HCT116 (cell line): ENCODE results near the gene SYT7. TPM values are rescaled to one million over a fixed set of nuclear protein-coding genes. Genes with fewer than 3 reads are reported as not detected.

Source experiments
- ATAC-seq: fragments of 200-7000 bp; cut with Tn5 transposase; 2 replicates; pipeline ENCODE4 v1.9.1; 2020; ENCODE audit warnings: mild to moderate bottlenecking, moderate library complexity
- BruUV-seq: library from RNA; stranded (reverse); fragments of 400-500 nt; replicated peaks from 2 replicates; lab custom pipeline; 2021; lab: Mats Ljungman, UMichigan
- CTCF ChIA-PET: fragments of 300-600 bp; sonication (Branson Sonifier 250); formaldehyde crosslinking; loops from one replicate; lab custom pipeline; 2021; ENCODE audit warnings: antibody characterized with exemption; lab: Charles Lee
- POLR2A ChIA-PET: fragments of 300-600, 350-600 bp; sonication (Branson Sonifier 250); formaldehyde crosslinking; loops from one replicate; lab custom pipeline; 2021; ENCODE audit warnings: antibody characterized with exemption; lab: Charles Lee
- RAD21 ChIA-PET, 2 experiments: fragments of 300-600 bp; sonication (Branson Sonifier 250); formaldehyde crosslinking; loops; one replicate each; lab custom pipeline; 2023; ENCODE audit warnings: low total read pairs in 2 of 2; ENCODE audit not compliant: uncharacterized antibody in 2 of 2, unreplicated experiment in 2 of 2, low non-redundant PET in 1 of 2; lab: Charles Lee
- DNase-seq: peaks from one replicate; pipeline ENCODE4 v3.0.0-alpha.2; 2010; ENCODE audit warnings: low read depth, low spot score
- H2AFZ ChIP-seq: fragments of 200-600 bp; shearing (Covaris generic), sonication (generic); 2 replicates; pipeline ENCODE4 v1.6.1; 2017; ENCODE audit warnings: low read depth, mixed run types, mixed read lengths, antibody characterized with exemption, low read length; ENCODE audit not compliant: poor library complexity, severe bottlenecking
- H3K27ac ChIP-seq: 2 replicates; pipeline ENCODE4 v1.5.1; 2012; ENCODE audit warnings: low read depth, low read length
- H3K27me3 ChIP-seq: fragments of 200-600 bp; sonication (generic); 2 replicates; pipeline ENCODE4 v1.6.1; 2016; ENCODE audit warnings: mixed run types, low read length, mixed read lengths; ENCODE audit not compliant: insufficient read depth
- H3K36me3 ChIP-seq, 2 experiments: fragments of 200-500 bp in 1 of 2; fragments of 200-600 bp in 1 of 2; sonication (Bioruptor generic) in 1 of 2; sonication (generic) in 1 of 2; 2 replicates each; pipeline versions ENCODE4 v1.5.1 to v1.6.1; 2014 to 2016; ENCODE audit warnings: low read length in 2 of 2, inconsistent platforms in 1 of 2, mixed read lengths in 1 of 2, mixed run types in 1 of 2; ENCODE audit not compliant: insufficient read depth in 2 of 2, control insufficient read depth in 1 of 2
- H3K4me1 ChIP-seq, 2 experiments: fragments of 200-600 bp in 1 of 2; sonication (generic) in 1 of 2; 2 replicates each; pipeline versions ENCODE4 v1.5.1 to v1.6.1; 2012 to 2017; ENCODE audit warnings: low read length in 2 of 2, inconsistent platforms in 1 of 2, mild to moderate bottlenecking in 1 of 2, mixed read lengths in 1 of 2, mixed run types in 1 of 2, moderate library complexity in 1 of 2; ENCODE audit not compliant: insufficient read depth in 2 of 2, control insufficient read depth in 1 of 2
- H3K4me2 ChIP-seq: fragments of 200-600 bp; sonication (generic); 2 replicates; pipeline ENCODE4 v1.6.1; 2017; ENCODE audit warnings: mixed run types, low read length, mixed read lengths
- H3K4me3 ChIP-seq, 2 experiments: fragments of 200-600 bp in 1 of 2; sonication (generic) in 1 of 2; replicated peaks in 1 of 2; 2 replicates each; pipeline ENCODE4 v1.5.1; 2011 to 2016; ENCODE audit warnings: low read length in 2 of 2, control low read depth in 1 of 2, low read depth in 1 of 2, mild to moderate bottlenecking in 1 of 2, mixed read lengths in 1 of 2, mixed run types in 1 of 2
- H3K79me2 ChIP-seq: fragments of 200-600 bp; sonication (generic); 2 replicates; pipeline ENCODE4 v1.6.1; 2017; ENCODE audit warnings: mild to moderate bottlenecking, mixed run types, low read length, moderate library complexity, mixed read lengths; ENCODE audit not compliant: insufficient read depth
- H3K9ac ChIP-seq: fragments of 200-600 bp; sonication (generic); 2 replicates; pipeline ENCODE4 v1.6.1; 2016; ENCODE audit warnings: low read length, mixed read lengths
- H3K9me2 ChIP-seq: fragments of 200-600 bp; sonication (generic), shearing (Covaris generic); 2 replicates; pipeline ENCODE4 v1.6.1; 2017; ENCODE audit warnings: mixed run types, mild to moderate bottlenecking, moderate library complexity; ENCODE audit not compliant: insufficient read depth
- H3K9me3 ChIP-seq, 2 experiments: fragments of 200-500 bp in 1 of 2; fragments of 200-600 bp in 1 of 2; sonication (Bioruptor generic) in 1 of 2; sonication (generic) in 1 of 2; 2 replicates each; pipeline ENCODE4 v1.6.1; 2014 to 2017; ENCODE audit warnings: low read length in 2 of 2, mixed read lengths in 2 of 2, inconsistent platforms in 1 of 2, low read depth in 1 of 2, mild to moderate bottlenecking in 1 of 2, mixed run types in 1 of 2, moderate library complexity in 1 of 2; ENCODE audit not compliant: control insufficient read depth in 1 of 2, insufficient read depth in 1 of 2
- H4K20me1 ChIP-seq: fragments of 200-600 bp; sonication (generic), shearing (Covaris generic); 2 replicates; pipeline ENCODE4 v1.6.1; 2017; ENCODE audit warnings: mixed run types, mild to moderate bottlenecking, moderate library complexity; ENCODE audit not compliant: insufficient read depth
- CBX3 ChIP-seq: IDR thresholded peaks from 2 replicates; pipeline ENCODE4 v1.6.1; 2012; ENCODE audit warnings: low read depth
- CEBPB ChIP-seq: IDR thresholded peaks from 2 replicates; pipeline ENCODE4 v1.6.1; 2012; ENCODE audit warnings: low read depth
- EGR1 ChIP-seq: IDR thresholded peaks from 2 replicates; pipeline ENCODE4 v1.6.1; 2012; ENCODE audit warnings: low read depth
- EZH2 ChIP-seq: fragments of 200-600 bp; sonication (generic); IDR thresholded peaks from 2 replicates; pipeline ENCODE4 v1.6.1; 2017; ENCODE audit warnings: antibody characterized with exemption, mixed run types
- EZH2phosphoT487 ChIP-seq: fragments of 200-600 bp; IDR thresholded peaks from 2 replicates; pipeline ENCODE4 v1.6.1; 2018; ENCODE audit warnings: antibody characterized with exemption, borderline replicate concordance
- FOSL1 ChIP-seq: IDR thresholded peaks from 2 replicates; pipeline ENCODE4 v1.6.1; 2012; ENCODE audit warnings: low read depth
- JUND ChIP-seq: IDR thresholded peaks from 2 replicates; pipeline ENCODE4 v1.6.1; 2012
- MAX ChIP-seq: IDR thresholded peaks from 2 replicates; pipeline ENCODE4 v1.6.1; 2012
- POLR2A ChIP-seq: IDR thresholded peaks from 2 replicates; pipeline ENCODE4 v1.7.0; 2011; ENCODE audit warnings: borderline replicate concordance; ENCODE audit not compliant: insufficient read depth, insufficient read length; ENCODE audit errors: extremely low read depth
- POLR2AphosphoS5 ChIP-seq: IDR thresholded peaks from 2 replicates; pipeline ENCODE4 v1.6.1; 2011; ENCODE audit warnings: mild to moderate bottlenecking, low read depth, low read length, moderate library complexity
- RAD21 ChIP-seq: IDR thresholded peaks from 2 replicates; pipeline ENCODE4 v1.6.1; 2012; ENCODE audit warnings: low read depth, mild to moderate bottlenecking
- SIN3A ChIP-seq: IDR thresholded peaks from 2 replicates; pipeline ENCODE4 v1.6.1; 2012; ENCODE audit warnings: low read depth
- SP1 ChIP-seq: IDR thresholded peaks from 2 replicates; pipeline ENCODE4 v1.6.1; 2012; ENCODE audit warnings: low read depth
- SRF ChIP-seq: IDR thresholded peaks from 2 replicates; pipeline ENCODE4 v1.6.1; 2012; ENCODE audit warnings: low read depth
- TCF7L2 ChIP-seq: IDR thresholded peaks from 2 replicates; pipeline ENCODE4 v1.7.0; 2011; ENCODE audit warnings: borderline replicate concordance, inconsistent platforms; ENCODE audit not compliant: insufficient read depth, insufficient read length; ENCODE audit errors: extremely low read depth
- YY1 ChIP-seq: IDR thresholded peaks from 2 replicates; pipeline ENCODE4 v1.6.1; 2011; ENCODE audit warnings: low read length, low read depth, moderate library complexity, mild to moderate bottlenecking; ENCODE audit not compliant: insufficient replicate concordance; ENCODE audit errors: extremely low read depth
- intact Hi-C: fragments of 100-400 bp; cut with micrococcal nuclease; formaldehyde crosslinking; loops from 2 replicates; pipeline ENCODE4 v1.10.0; 2022
- total RNA-seq: library from RNA; stranded (reverse); gene quantifications from one replicate; pipeline ENCODE4 v1.2.1, GENCODE V29; 2021; ENCODE audit not compliant: unreplicated experiment
- TF ChIP-seq, protein P1 (sequence below), 3 experiments: fragments of 200-600 bp in 1 of 3; sonication (generic) in 1 of 3; IDR thresholded peaks in 2 of 3; conservative IDR thresholded peaks in 1 of 3; 2 replicates each; pipeline ENCODE4 v1.5.1; 2012 to 2017; ENCODE audit warnings: low read depth in 2 of 3, low read length in 2 of 3, antibody characterized with exemption in 1 of 3, borderline replicate concordance in 1 of 3, control low read depth in 1 of 3, mild to moderate bottlenecking in 1 of 3, mixed read lengths in 1 of 3, mixed run types in 1 of 3, moderate library complexity in 1 of 3; ENCODE audit not compliant: insufficient read depth in 1 of 3
- TF ChIP-seq, protein P2 (sequence below): IDR thresholded peaks from 2 replicates; pipeline ENCODE4 v1.6.1; 2012

Gene SYT7
- total RNA-seq, 1 experiment from 2014 or later, result 27.4 TPM

- H3K9ac ChIP-seq, result peak overlapping the region; percentile 38
- no peaks in the 10 kb centered on the region for H3K9me2 ChIP-seq
- ChIA-PET POLR2A (no interaction called here), CTCF (interaction anchor here (0.9 kb wide), 1 partner anchor 15 kb away, joined by 3 read pairs; no protein-coding TSS in a partner anchor), RAD21 (no interaction called here)
- H3K4me1 ChIP-seq, result peaks cover 12 to 35% of the 10 kb centered on the region in 2 experiments
- H2AFZ ChIP-seq, result no peak overlapping the region
- H3K79me2 ChIP-seq, result no peaks in the 10 kb centered on the region
- intact Hi-C loops, result no loop called here
- no peaks in the 10 kb centered on the region for H4K20me1 ChIP-seq
- peak; percentile 89 for ATAC-seq
- no peaks in the 10 kb centered on the region for H3K27me3 ChIP-seq
- no TSS peak for BruUV-seq
- peak overlapping the region in 1 of 2 experiments; percentile 32; a peak in 3 of 4 replicates for H3K4me3 ChIP-seq
- TF ChIP-seq JUND (no peak), EZH2 (no peak), EGR1 (peak; percentile 78), EZH2phosphoT487 (no peak)
- TF ChIP-seq, all 23 proteins: peak for 1
- H3K36me3 ChIP-seq, result no peaks in the 10 kb centered on the region
- H3K27ac ChIP-seq, result peak overlapping the region; percentile 43; the same call in 1 of the 2 replicates
- H3K9me3 ChIP-seq, result no peaks in the 10 kb centered on the region
- H3K4me2 ChIP-seq, result peak overlapping the region; percentile 65
- DNase-seq, result peak; percentile 34
Observed at GRCh38 chr11:61551634-61552033, 29.2 kb downstream of the SYT7 start.

DNA sequence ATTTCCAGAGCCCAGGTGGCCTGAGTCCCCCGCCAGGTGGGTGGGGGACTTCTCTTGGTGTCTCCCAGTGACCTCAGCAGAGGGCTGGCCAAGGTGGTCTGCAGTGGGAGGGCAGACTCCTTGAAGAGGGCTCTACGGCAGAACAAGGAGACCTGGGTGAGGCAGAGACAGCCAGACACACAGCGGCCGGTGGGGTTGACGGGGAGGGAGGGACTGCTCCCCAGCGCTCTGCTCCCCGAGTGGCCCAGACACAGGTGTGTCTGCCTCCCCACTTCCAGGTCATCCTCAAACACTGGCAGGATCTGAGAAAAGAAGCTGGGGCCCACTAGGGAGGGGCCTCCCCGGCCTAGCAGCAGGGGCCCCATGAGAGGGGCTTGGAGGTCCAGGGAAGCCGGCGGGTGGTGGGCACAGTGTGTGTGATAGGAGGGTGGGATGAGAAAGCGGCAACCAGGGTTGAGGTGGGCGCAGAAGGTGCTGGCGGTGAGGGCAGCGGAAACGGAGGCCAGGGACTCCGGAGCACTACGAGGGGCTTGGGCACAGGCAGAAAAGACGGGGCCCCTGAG, 30.1 kb downstream of the SYT7 start:
- no TSS peak for BruUV-seq
- Histone ChIP-seq H3K36me3 (no peaks in the 10 kb centered on the region), H3K27me3 (no peaks in the 10 kb centered on the region), H3K9me3 (no peaks in the 10 kb centered on the region), H3K9me2 (no peaks in the 10 kb centered on the region), H3K4me3 (no peak overlapping the region), H3K4me1 (peaks cover 12 to 35% of the 10 kb centered on the region in 2 experiments), H3K4me2 (no peak overlapping the region), H2AFZ (no peak overlapping the region), H3K9ac (no peak overlapping the region; the same call in 1 of the 2 replicates), H3K27ac (no peak overlapping the region), H3K79me2 (no peaks in the 10 kb centered on the region), H4K20me1 (no peaks in the 10 kb centered on the region)
- CTCF ChIA-PET, result no interaction called here
- DNase-seq, result no peak
- POLR2A ChIA-PET, result no interaction called here
- ATAC-seq, result no peak
- intact Hi-C loops, result no loop called here
- RAD21 ChIA-PET, result no interaction called here
- no peak for TF ChIP-seq SIN3A
- TF ChIP-seq, protein P1, sequence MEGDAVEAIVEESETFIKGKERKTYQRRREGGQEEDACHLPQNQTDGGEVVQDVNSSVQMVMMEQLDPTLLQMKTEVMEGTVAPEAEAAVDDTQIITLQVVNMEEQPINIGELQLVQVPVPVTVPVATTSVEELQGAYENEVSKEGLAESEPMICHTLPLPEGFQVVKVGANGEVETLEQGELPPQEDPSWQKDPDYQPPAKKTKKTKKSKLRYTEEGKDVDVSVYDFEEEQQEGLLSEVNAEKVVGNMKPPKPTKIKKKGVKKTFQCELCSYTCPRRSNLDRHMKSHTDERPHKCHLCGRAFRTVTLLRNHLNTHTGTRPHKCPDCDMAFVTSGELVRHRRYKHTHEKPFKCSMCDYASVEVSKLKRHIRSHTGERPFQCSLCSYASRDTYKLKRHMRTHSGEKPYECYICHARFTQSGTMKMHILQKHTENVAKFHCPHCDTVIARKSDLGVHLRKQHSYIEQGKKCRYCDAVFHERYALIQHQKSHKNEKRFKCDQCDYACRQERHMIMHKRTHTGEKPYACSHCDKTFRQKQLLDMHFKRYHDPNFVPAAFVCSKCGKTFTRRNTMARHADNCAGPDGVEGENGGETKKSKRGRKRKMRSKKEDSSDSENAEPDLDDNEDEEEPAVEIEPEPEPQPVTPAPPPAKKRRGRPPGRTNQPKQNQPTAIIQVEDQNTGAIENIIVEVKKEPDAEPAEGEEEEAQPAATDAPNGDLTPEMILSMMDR (IDR thresholded peaks at IDR 0.05 in 2 of 3, conservative IDR thresholded peaks at IDR 0.05 in 1 of 3; ENCODE audit: borderline replicate concordance in 1 of 3, insufficient read depth in 1 of 3, low read depth in 2 of 3, low read length in 2 of 3), result no peak
- no peak for TF ChIP-seq JUND
- no peak for TF ChIP-seq FOSL1
- TF ChIP-seq POLR2AphosphoS5, result no peak
- TF ChIP-seq RAD21, result no peak
- no peak for TF ChIP-seq TCF7L2
- TF ChIP-seq MAX, result no peak
- TF ChIP-seq POLR2A, result no peak
- no peak for TF ChIP-seq CBX3
- no peak for TF ChIP-seq SRF
- TF ChIP-seq SP1, result no peak
- TF ChIP-seq YY1, result no peak
- no peak for TF ChIP-seq CEBPB
- no peak for TF ChIP-seq EZH2phosphoT487
- TF ChIP-seq, protein P2, sequence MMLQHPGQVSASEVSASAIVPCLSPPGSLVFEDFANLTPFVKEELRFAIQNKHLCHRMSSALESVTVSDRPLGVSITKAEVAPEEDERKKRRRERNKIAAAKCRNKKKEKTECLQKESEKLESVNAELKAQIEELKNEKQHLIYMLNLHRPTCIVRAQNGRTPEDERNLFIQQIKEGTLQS, result no peak
